GM21423 (cell line): Measurements from ENCODE around the gene CRTAC1.

Source experiments
- ATAC-seq: cut with Tn5 transposase; IDR thresholded peaks from one replicate; pipeline ENCODE4 v1.9.1; 2021; ENCODE audit warnings: mild to moderate bottlenecking, moderate library complexity; ENCODE audit not compliant: unreplicated experiment

The CRTAC1 gene

GRCh38 chr10:98029149-98030092 lies 1.0 kb downstream of the CRTAC1 start:
- ATAC-seq: no peak

GRCh38 chr10:98028168-98028770 lies 2.2 kb downstream of the CRTAC1 start:
- no peak for ATAC-seq

- ATAC-seq: no peak
Observed at GRCh38 chr10:98023024-98023423, 7.4 kb downstream of the CRTAC1 start.

DNA sequence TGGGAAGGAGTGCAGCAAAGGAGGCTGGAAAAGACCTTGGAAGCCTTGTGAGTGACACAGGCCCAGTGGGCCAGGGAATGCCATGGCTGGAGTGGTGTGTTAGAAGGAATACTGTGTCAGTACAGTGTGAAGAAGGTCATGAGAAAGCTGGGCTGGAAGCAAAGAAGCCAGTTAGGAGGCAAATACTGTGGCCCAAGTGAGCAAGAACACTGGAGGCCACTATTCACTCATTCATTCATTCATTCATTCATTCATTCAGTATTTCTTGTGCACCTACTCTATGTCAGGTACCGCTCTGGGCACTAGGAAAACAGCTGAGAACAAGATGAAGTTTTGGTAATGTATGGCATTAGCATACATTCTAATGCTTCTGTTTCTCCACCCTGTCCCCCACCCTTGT lies 9.6 kb downstream of the CRTAC1 start:
- no peak for ATAC-seq

- no peak for ATAC-seq
Observed at GRCh38 chr10:98020254-98020653, 10.2 kb downstream of the CRTAC1 start.

DNA sequence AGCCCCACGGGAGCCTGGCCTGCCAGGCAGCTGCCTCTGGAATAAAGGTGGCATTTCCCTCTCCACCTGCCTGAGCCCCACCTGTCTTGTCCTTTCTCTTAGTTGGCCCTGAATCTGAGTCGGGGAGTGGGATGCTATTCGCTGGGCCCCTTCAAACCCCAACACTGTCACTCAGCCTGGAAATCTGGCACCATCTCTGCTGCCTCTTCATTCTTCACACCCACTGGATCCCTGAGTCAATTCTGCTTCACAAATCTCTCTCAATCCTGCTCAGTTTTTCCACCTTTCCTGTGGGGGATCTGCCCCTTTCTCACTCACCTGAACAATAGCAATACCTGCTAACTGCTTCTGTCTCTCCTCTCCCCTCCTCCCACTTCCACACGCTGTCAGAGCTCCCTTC lies 10.6 kb downstream of the CRTAC1 start:
- ATAC-seq: no peak

DNA sequence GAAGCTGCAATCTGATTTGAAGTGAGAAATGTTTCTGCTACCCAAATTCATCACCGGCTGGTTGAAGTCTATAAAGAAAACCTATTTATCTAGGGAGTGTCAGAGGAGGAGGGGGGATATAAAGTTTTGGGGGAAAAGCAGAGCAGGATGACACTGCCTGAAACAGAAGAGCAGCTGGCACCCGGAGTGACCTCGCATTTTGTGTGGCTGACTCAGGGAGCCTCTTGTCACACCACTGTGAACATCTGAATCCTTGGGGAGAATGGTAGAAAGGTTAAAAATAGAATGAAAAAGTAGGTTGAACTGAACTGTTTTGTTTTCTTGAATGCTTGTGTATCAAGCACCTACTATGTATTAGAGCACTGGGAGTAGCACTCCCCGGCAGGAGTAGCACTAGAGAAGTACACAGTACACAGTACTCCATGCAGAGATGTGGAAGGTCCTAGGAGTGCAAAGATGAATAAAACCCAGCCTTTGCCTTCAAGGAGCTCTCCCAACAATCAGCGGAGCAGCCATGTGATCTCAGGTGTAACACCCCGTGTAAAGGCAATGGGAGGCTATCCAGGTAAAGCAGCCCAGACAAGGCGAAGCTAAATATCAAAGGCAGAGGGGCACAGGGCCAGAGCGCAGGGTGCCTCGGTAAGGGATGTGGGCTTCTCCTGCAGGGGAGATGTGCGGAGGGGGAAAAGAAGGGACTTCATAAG lies 13.5 kb downstream of the CRTAC1 start:
- no peak for ATAC-seq

- ATAC-seq: no peak
Observed at GRCh38 chr10:98013776-98014175, 16.6 kb downstream of the CRTAC1 start.

DNA sequence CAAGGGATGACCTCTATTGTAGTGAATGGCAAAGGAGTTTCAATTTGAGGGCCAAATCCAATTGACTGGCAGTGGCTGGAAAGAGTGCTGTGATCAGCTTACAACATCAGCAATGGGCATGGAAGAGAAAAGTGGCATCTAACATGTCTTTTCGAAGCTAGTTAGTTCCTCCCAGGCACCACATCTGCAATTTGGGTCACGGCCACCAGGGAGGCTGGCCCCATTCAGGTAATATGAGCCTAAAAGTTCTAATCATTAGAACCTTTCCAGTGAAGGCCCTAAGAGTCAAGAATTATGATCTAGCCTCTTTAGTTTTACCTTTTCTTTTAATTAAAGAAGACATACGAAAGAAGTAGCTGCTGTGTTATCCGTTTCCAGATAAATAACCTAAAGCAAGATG lies 17.3 kb downstream of the CRTAC1 start:
- no peak for ATAC-seq

GRCh38 chr10:98012644-98013043 lies 17.8 kb downstream of the CRTAC1 start:
- no peak for ATAC-seq

DNA sequence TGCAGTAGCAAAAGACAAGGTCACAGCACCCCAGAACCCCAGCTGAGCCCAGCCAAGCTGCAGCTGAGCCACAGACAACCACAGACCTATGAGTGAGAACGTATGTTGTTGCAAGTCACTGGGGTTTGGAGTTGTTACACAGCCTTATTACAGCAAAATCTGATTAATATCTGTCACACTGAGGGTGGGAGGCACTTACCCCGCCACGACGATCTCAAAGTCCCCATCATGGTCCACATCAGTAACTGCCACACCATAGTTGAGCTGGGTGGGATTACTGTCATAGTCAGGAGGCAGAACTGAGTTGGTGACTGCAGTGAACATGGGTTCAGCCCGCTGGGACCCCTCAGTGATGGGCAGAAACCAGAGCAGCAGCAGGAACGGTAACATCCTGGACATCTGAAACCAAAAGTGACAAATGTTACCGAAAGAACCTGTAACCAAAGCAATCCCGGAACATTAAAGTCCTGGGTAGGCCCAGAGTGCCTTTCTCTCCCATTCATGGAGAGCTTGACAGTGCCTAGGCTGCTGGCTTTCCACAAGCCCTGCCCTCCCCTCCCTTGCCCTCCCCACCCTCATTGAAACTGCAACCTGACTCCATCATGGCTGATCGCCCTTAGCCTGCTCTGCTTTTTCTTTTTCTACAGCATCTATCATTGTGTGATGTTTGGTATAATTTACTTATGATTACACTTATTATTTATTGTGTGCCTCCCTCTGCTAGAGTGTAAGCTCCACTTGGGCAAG lies 19.3 kb downstream of the CRTAC1 start:
- ATAC-seq: no peak

- no peak for ATAC-seq
Observed at GRCh38 chr10:98006266-98006665, 24.2 kb downstream of the CRTAC1 start.

DNA sequence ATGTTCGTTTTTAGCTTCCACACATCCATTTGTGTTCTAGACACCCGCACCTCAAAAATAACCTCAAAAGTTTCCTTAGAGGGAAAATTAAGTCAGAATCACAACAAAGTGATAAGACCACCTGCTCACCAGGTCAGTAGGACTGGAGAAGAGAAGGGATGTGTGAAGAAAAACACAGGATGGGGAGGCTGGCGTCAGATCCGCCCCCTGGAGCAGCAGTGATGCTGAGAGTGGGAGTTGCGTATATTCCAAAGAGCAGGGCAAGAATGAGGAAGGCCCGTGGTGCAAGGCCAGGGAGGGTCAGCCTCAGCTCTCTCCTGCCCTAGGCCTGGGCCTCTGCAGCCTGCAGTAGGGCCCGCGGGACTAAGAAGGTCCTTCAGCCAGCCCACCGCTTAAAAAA lies 28.7 kb downstream of the CRTAC1 start:
- ATAC-seq: no peak

- no peak for ATAC-seq
Observed at GRCh38 chr10:98000346-98000745, 30.1 kb downstream of the CRTAC1 start.

GRCh38 chr10:97999923-98000248 lies 30.5 kb downstream of the CRTAC1 start:
- ATAC-seq: no peak

GRCh38 chr10:97999066-97999922 lies 31.1 kb downstream of the CRTAC1 start:
- no peak for ATAC-seq

DNA sequence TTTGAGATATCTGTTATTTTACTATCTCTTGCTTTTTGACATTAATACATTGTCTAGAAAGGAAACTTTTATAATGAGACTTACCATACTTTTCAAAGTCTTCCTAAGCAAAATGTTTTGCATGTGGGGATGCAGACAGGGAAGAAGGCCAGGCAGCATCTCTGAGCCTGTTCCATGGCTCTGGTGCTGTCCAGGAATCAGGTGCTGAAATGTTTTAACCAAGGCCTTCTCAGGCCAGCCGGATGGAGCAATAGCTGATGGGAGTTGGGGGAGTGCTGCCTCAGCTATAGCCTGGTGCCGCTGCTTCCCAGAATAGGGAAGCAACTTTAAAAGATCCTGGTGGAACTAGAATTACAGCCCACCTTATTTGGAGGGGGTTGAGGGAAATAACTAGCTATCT lies 38.5 kb downstream of the CRTAC1 start:
- ATAC-seq: no peak

GRCh38 chr10:97981816-97982215 lies 48.6 kb downstream of the CRTAC1 start:
- no peak for ATAC-seq

DNA sequence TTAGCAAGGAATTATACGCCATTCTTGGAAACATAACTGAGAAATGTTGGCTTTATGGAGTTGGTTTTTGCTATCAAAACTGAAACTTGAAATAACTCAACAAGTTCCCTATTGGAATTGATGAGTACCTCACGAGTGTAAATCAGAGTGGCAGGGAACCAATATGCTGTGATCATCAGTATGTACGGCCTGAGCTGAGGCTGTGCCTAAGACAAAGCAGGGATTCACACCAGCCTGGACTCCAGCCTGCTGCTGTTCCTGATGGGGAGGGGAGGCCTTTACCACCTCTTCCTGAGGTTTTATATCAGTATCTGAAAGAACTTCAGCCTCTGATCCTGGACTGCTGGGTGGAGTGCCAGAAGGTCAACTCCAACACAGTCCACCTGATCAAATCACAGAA lies 52.7 kb downstream of the CRTAC1 start:
- no peak for ATAC-seq

- ATAC-seq: no peak
Observed at GRCh38 chr10:97975598-97975997, 54.8 kb downstream of the CRTAC1 start.
